HL-60 (cell line): ENCODE results near the gene MEGF10.

Experiments
- GABPA ChIP-seq: IDR thresholded peaks from 2 replicates; pipeline ENCODE4 v1.6.1; 2012; ENCODE audit warnings: low read depth
- POLR2AphosphoS5 ChIP-seq: IDR thresholded peaks from 2 replicates; pipeline ENCODE4 v1.6.1; 2012; ENCODE audit warnings: low read depth
- REST ChIP-seq: IDR thresholded peaks from 2 replicates; pipeline ENCODE4 v1.6.1; 2012; ENCODE audit warnings: low read depth; ENCODE audit not compliant: insufficient replicate concordance
- SPI1 ChIP-seq: IDR thresholded peaks from 2 replicates; pipeline ENCODE4 v1.6.1; 2012; ENCODE audit warnings: low read depth, mild to moderate bottlenecking, borderline replicate concordance
- TF ChIP-seq, protein P1 (sequence below): IDR thresholded peaks from one replicate; pipeline ENCODE4 v1.5.1; 2011; ENCODE audit warnings: low read length, control low read depth, inconsistent platforms; ENCODE audit not compliant: insufficient read depth

DNA sequence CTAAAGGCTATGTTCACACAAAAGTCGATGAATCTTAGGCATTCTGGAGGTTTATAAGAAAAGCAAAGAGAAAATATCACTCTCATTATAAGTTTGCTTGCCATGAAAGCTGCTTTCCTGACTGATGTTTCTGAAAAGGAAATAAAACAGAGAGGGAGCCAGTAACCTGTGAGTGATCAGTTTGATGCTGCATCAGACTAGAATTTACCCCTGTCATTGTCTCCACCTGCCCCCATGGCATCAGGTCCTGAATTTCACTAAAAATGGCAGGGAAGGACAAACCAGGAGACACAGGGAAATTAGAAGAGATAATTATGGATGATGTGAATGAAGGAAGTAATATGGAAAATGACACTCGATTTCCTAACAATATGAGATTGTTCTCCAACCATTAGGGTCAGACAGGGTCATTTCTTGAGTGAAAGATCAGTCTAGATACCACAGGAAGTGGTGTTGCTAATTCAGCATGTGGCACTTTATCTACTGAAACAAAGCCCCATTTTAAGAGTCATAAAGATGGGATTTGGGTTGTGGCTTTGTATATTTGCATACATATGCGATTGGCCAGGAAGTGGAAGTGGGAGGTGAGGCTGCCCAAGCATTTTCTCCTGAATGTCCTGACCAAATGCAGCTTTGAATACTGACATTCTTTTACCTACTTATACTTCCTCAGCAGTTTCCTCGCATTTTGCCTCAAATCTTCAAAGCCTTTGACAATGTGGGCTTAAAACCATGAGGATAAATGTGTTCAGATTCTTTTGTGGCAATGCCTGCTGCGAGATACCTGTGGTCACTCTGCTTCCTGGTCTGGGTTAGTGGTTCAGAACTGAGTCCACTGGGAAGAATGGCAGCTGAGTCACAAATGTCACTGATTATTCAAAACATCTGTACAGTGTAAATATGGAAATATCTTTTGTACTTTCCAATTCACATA is 29.7 kb downstream of the MEGF10 start:
- TF ChIP-seq, protein P1, sequence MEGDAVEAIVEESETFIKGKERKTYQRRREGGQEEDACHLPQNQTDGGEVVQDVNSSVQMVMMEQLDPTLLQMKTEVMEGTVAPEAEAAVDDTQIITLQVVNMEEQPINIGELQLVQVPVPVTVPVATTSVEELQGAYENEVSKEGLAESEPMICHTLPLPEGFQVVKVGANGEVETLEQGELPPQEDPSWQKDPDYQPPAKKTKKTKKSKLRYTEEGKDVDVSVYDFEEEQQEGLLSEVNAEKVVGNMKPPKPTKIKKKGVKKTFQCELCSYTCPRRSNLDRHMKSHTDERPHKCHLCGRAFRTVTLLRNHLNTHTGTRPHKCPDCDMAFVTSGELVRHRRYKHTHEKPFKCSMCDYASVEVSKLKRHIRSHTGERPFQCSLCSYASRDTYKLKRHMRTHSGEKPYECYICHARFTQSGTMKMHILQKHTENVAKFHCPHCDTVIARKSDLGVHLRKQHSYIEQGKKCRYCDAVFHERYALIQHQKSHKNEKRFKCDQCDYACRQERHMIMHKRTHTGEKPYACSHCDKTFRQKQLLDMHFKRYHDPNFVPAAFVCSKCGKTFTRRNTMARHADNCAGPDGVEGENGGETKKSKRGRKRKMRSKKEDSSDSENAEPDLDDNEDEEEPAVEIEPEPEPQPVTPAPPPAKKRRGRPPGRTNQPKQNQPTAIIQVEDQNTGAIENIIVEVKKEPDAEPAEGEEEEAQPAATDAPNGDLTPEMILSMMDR, result no peak
- no peak for TF ChIP-seq POLR2AphosphoS5
- no peak for TF ChIP-seq REST
- TF ChIP-seq GABPA, result no peak
- TF ChIP-seq SPI1, result no peak
